Gastrocnemius medialis (tissue), 4 donors: ENCODE data around the gene CENPH. TPM values are rescaled to one million over a fixed set of nuclear protein-coding genes. Genes with fewer than 3 reads are reported as not detected.
A peak's percentile ranks its signal among the peaks of the same experiment; 100 is the strongest.
"Not testable (repeated sequence)": the region's sequence is repeated elsewhere in the genome, so short reads cannot be mapped to it uniquely, and the experiment has no call there.

Experiments used
- ATAC-seq, 2 donors: fragments of 150-250 bp; one replicate each; pipeline ENCODE4 v1.9.1; 2016
- DNase-seq, 2 donors: peaks; one replicate each; pipeline ENCODE4 v3.0.0-alpha.2; 2019
- H3K27ac ChIP-seq, 4 donors: fragments of 200-600 bp; sonication (generic); 1 replicate in 1 of 4; 2 replicates in 3 of 4; pipeline ENCODE4 v1.5.1; 2016 to 2018; ENCODE audit warnings: mild to moderate bottlenecking in 2 of 4, moderate library complexity in 1 of 4
- H3K27me3 ChIP-seq, 3 donors: fragments of 200-600 bp; sonication (generic) in 2 of 3; 1 replicate in 1 of 3; 2 replicates in 2 of 3; pipeline versions ENCODE4 v1.5.1 to v1.6.0; 2016 to 2019; ENCODE audit warnings: mild to moderate bottlenecking in 1 of 3, moderate library complexity in 1 of 3
- H3K36me3 ChIP-seq, 2 donors: fragments of 200-600 bp; sonication (generic) in 1 of 2; one replicate each; pipeline ENCODE4 v1.5.1; 2017 to 2018
- H3K4me1 ChIP-seq, 2 donors: fragments of 200-600 bp; sonication (generic) in 1 of 2; one replicate each; pipeline ENCODE4 v1.5.1; 2016 to 2017; ENCODE audit warnings: mild to moderate bottlenecking in 2 of 2
- H3K4me3 ChIP-seq, 4 donors: fragments of 200-600 bp; sonication (generic) in 3 of 4; 1 replicate in 1 of 4; 2 replicates in 3 of 4; pipeline ENCODE4 v1.5.1; 2016 to 2019; ENCODE audit warnings: mild to moderate bottlenecking in 2 of 4
- H3K9me3 ChIP-seq, 3 donors: fragments of 200-600 bp; sonication (generic) in 2 of 3; 1 replicate in 1 of 3; 2 replicates in 2 of 3; pipeline ENCODE4 v1.5.1; 2016 to 2019
- CTCF ChIP-seq, 5 experiments: fragments of 450-650 bp in 3 of 5; fragments of 200-600 bp in 2 of 5; sonication (generic) in 2 of 5; IDR thresholded peaks in 4 of 5; conservative IDR thresholded peaks in 1 of 5; 1 replicate in 4 of 5; 2 replicates in 1 of 5; pipeline ENCODE4 v1.5.1; 2016 to 2019; ENCODE audit warnings: antibody characterized with exemption in 5 of 5, mild to moderate bottlenecking in 3 of 5, moderate library complexity in 3 of 5
- POLR2A ChIP-seq, 2 donors: fragments of 450-650 bp; IDR thresholded peaks; one replicate each; pipeline ENCODE4 v1.6.1; 2017; ENCODE audit warnings: antibody characterized with exemption in 2 of 2, mild to moderate bottlenecking in 2 of 2, moderate library complexity in 2 of 2
- in situ Hi-C, 4 donors: fragments of 200-750 bp; cut with MboI; loops; one replicate each; pipeline versions ENCODE4 v1.15.0 to v1.8.0; 2017; ENCODE audit warnings: low sequenced_read_pairs in 4 of 4
- intact Hi-C: fragments of 100-400 bp; cut with DNase I; formaldehyde crosslinking; loops from one replicate; pipeline ENCODE4 v1.15.1; 2023; ENCODE audit warnings: low total_unique reads
- total RNA-seq, 4 donors: library from RNA; depleted of rRNA; stranded (reverse); fragments of >200 nt; gene quantifications; one replicate each; pipeline versions ENCODE4 v1.1.0 to v1.2.3, GENCODE V29; 2016

CENPH gene
- total RNA-seq, 4 donors from 2014 or later = 0.87 to 4.9 (median 1.8) TPM

GRCh38 chr5:69212022-69212421 is 22.6 kb downstream of the CENPH start:
- DNase-seq = no peak
- H3K4me3 ChIP-seq = no peak overlapping the region
- intact Hi-C loops = no loop called here
- in situ Hi-C loops = no loop called here
- H3K27me3 ChIP-seq = no peaks in the 10 kb centered on the region
- ATAC-seq = no peak
- no peaks in the 10 kb centered on the region for H3K4me1 ChIP-seq
- TF ChIP-seq CTCF (IDR thresholded peaks at IDR 0.05 in 4 of 5, conservative IDR thresholded peaks at IDR 0.05 in 1 of 5) (no peak), POLR2A (IDR thresholded peaks at IDR 0.05) (no peak)
- no peak overlapping the region for H3K27ac ChIP-seq
- H3K9me3 ChIP-seq = no peaks in the 10 kb centered on the region
- no peaks in the 10 kb centered on the region for H3K36me3 ChIP-seq

DNA sequence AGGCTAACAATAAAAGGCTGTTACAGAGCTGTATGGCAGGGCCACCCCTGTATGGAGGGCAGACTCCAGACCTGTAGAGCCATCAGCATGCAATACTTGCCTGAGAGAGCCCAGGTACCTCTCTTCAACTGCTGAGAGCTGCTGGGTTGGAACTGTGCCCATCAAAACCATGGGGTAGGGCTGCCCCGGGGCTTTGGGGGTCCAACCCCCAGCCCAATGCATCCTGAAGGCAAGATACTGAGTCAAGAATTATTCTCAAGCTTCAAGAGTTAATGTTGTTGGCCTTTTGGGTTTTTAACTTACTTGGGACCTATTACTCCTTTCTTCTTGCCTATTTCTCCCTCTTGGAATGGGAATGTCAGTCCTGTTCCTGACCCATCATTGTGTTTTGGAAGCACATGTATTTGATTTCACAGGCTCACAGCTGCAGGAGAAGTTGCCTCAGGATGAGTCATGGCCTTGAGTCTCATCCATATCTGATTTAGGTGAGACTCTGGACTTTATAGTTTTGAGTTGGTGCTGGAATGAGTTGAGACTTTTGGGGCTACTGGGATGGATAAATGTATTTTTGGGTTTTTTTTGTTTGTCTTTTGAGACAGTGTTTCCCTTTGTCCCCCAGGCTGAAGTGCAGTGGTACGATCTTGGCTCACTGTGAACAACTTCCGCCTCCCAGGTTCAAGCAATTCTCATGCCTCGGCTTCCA is 24.3 kb downstream of the CENPH start:
- no peak for TF ChIP-seq POLR2A (IDR thresholded peaks at IDR 0.05)
- H3K9me3 ChIP-seq = no peaks in the 10 kb centered on the region
- no peak for ATAC-seq
- peaks cover 3% of the 10 kb centered on the region in 2 donors for H3K4me1 ChIP-seq
- no peaks in the 10 kb centered on the region for H3K36me3 ChIP-seq
- intact Hi-C loops = no loop called here
- H3K27me3 ChIP-seq = no peaks in the 10 kb centered on the region
- no peak for DNase-seq
- no peak overlapping the region for H3K4me3 ChIP-seq
- no peak overlapping the region for H3K27ac ChIP-seq
- in situ Hi-C loops = no loop called here

DNA sequence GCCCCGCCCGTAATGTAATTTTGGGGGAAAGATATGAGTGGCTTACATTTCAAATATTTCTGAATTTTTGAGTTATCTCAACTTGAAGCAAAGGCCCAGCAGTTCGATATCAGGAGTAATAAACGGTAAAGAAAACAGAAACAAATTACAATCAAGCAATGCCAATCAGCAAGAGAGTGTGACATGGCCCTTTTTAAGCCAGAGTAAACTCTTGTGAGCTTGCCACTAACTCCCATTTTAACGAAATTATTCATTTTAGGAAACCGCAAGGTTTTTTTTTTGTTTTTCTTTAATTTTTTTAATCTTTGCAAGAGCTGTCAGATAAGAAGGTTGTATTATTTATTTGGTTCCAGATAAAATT is 27.7 kb downstream of the CENPH start:
- intact Hi-C loops = loop anchor here (1.0 to 2.0 kb wide), 3 partner anchors 17 to 124 kb away; partner anchors contain the start of genes CDK7 and CENPH
- Histone ChIP-seq H3K4me3 (peak overlapping the region; percentile 95 to 100 (median 99)), H3K27me3 (no peaks in the 10 kb centered on the region), H3K9me3 (no peaks in the 10 kb centered on the region), H3K27ac (peak overlapping the region; percentile 93 to 100 (median 98)), H3K4me1 (peaks cover 10% of the 10 kb centered on the region in 2 donors), H3K36me3 (no peaks in the 10 kb centered on the region)
- TF ChIP-seq CTCF (IDR thresholded peaks at IDR 0.05 in 4 of 5, conservative IDR thresholded peaks at IDR 0.05 in 1 of 5) (no peak), POLR2A (IDR thresholded peaks at IDR 0.05) (no peak)
- in situ Hi-C loops = no loop called here
- no peak for ATAC-seq
- DNase-seq = no peak

- Histone ChIP-seq H3K4me3 (peak overlapping the region; percentile 95 to 100 (median 99)), H3K36me3 (no peaks in the 10 kb centered on the region), H3K4me1 (peaks cover 10% of the 10 kb centered on the region in 2 donors), H3K27me3 (no peaks in the 10 kb centered on the region), H3K27ac (peak overlapping the region; percentile 93 to 100 (median 98)), H3K9me3 (no peaks in the 10 kb centered on the region)
- in situ Hi-C loops (no loop called here), intact Hi-C loops (loop anchor here (1.0 to 2.0 kb wide), 5 partner anchors 16 to 151 kb away; partner anchors contain the start of genes AK6, CCNB1, CDK7 and CENPH)
- DNase-seq (peak; percentile 96 to 97), ATAC-seq (peak; percentile 95 to 97)
- TF ChIP-seq POLR2A (IDR thresholded peaks at IDR 0.05) (peak; percentile 92 to 95), CTCF (IDR thresholded peaks at IDR 0.05 in 4 of 5, conservative IDR thresholded peaks at IDR 0.05 in 1 of 5) (peak in 4 of 5 experiments; percentile 42 to 62 (median 51))
Observed at GRCh38 chr5:69217548-69218526, 28.5 kb downstream of the CENPH start.

- no peak for ATAC-seq
- in situ Hi-C loops = no loop called here
- intact Hi-C loops = no loop called here
- H3K36me3 ChIP-seq = peaks cover 0 to 3% of the 10 kb centered on the region in 2 donors
- DNase-seq = no peak
- no peak overlapping the region for H3K27ac ChIP-seq
- no peak overlapping the region for H3K4me3 ChIP-seq
- H3K9me3 ChIP-seq = no peaks in the 10 kb centered on the region
- peaks cover 10% of the 10 kb centered on the region in 2 donors for H3K4me1 ChIP-seq
- H3K27me3 ChIP-seq = no peaks in the 10 kb centered on the region
- no peak for TF ChIP-seq CTCF (IDR thresholded peaks at IDR 0.05 in 4 of 5, conservative IDR thresholded peaks at IDR 0.05 in 1 of 5)
- TF ChIP-seq POLR2A (IDR thresholded peaks at IDR 0.05) = no peak
Observed at GRCh38 chr5:69219939-69220338, 30.6 kb downstream of the CENPH start.

DNA sequence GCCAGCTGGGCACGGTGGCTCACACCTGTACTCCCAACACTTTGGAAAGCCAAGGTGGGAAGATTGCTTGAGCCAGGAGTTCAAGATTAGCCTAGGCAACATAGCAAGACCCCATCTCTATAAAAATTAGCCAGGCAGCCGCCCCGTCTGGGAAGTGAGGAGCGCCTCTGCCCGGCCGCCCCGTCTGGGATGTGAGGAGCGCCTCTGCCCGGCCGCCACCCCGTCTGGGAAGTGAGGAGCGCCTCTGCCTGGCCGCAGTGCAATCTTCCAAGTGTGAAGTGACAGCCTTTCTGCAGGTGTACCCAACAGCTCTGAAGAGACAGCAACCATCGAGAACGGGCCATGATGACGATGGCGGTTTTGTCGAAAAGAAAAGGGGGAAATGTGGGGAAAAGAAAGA is 31.0 kb downstream of the CENPH start:
- ATAC-seq, H3K4me3 ChIP-seq, H3K9me3 ChIP-seq, H3K27me3 ChIP-seq, H3K27ac ChIP-seq, in situ Hi-C loops, H3K36me3 ChIP-seq, DNase-seq, intact Hi-C loops: not testable (repeated sequence)
- H3K4me1 ChIP-seq = peaks cover 10% of the 10 kb centered on the region in 2 donors

- H3K4me3 ChIP-seq, H3K36me3 ChIP-seq, H3K27ac ChIP-seq, DNase-seq, H3K9me3 ChIP-seq, in situ Hi-C loops, H3K27me3 ChIP-seq, ATAC-seq: not testable (repeated sequence)
- H3K4me1 ChIP-seq = peaks cover 10% of the 10 kb centered on the region in 2 donors
- intact Hi-C loops = loop anchor here (1.0 kb wide), 1 partner anchor 9 kb away; no protein-coding TSS in a partner anchor
Observed at GRCh38 chr5:69220833-69221232, 31.4 kb downstream of the CENPH start.
